ENCODE measurements around the gene MYO3B.

MYO3B gene

GRCh38 chr2:170161516-170162270 is 16.3 kb upstream of the MYO3B start:
- no peak for DNase-seq

GRCh38 chr2:170162271-170162632 is 15.7 kb upstream of the MYO3B start:
- no peak for DNase-seq

GRCh38 chr2:170163411-170164065 is 14.4 kb upstream of the MYO3B start:
- DNase-seq, result no peak

- DNase-seq, result no peak
Observed at GRCh38 chr2:170165129-170165528, 12.8 kb upstream of the MYO3B start.

- no peak for DNase-seq
Observed at GRCh38 chr2:170166735-170167134, 11.2 kb upstream of the MYO3B start.

- DNase-seq, result no peak
Observed at GRCh38 chr2:170170281-170171040, 7.5 kb upstream of the MYO3B start.

GRCh38 chr2:170176212-170176611 is 1.7 kb upstream of the MYO3B start:
- DNase-seq, result peak; percentile 23

- no peak for DNase-seq
Observed at GRCh38 chr2:170180031-170180566, 2.2 kb downstream of the MYO3B start.

- DNase-seq, result no peak
Observed at GRCh38 chr2:170181602-170182001, 3.7 kb downstream of the MYO3B start.

- DNase-seq, result no peak
Observed at GRCh38 chr2:170185319-170185718, 7.4 kb downstream of the MYO3B start.

- DNase-seq, result no peak
Observed at GRCh38 chr2:170189757-170190156, 11.8 kb downstream of the MYO3B start.

GRCh38 chr2:170190172-170190571 is 12.2 kb downstream of the MYO3B start:
- DNase-seq, result no peak

GRCh38 chr2:170191166-170191866 is 13.4 kb downstream of the MYO3B start:
- no peak for DNase-seq

- DNase-seq, result no peak
Observed at GRCh38 chr2:170196963-170197362, 19.0 kb downstream of the MYO3B start.

GRCh38 chr2:170201275-170201674 is 23.3 kb downstream of the MYO3B start:
- DNase-seq, result no peak

- DNase-seq, result no peak
Observed at GRCh38 chr2:170201734-170202393, 23.9 kb downstream of the MYO3B start.

GRCh38 chr2:170202437-170202836 is 24.5 kb downstream of the MYO3B start:
- DNase-seq, result no peak

- no peak for DNase-seq
Observed at GRCh38 chr2:170204298-170204951, 26.5 kb downstream of the MYO3B start.

- no peak for DNase-seq
Observed at GRCh38 chr2:170206246-170206645, 28.3 kb downstream of the MYO3B start.

GRCh38 chr2:170206805-170207407 is 29.0 kb downstream of the MYO3B start:
- peak; percentile 65 for DNase-seq

GRCh38 chr2:170207901-170208300 is 30.0 kb downstream of the MYO3B start:
- no peak for DNase-seq

All from hematopoietic multipotent progenitor cell treated with erythropoietin and hydrocortisone succinate and interleukin-3 and kit ligand, for 8 days (in vitro differentiated cells).